ENCODE results near the gene OSM.

OSM gene

DNA sequence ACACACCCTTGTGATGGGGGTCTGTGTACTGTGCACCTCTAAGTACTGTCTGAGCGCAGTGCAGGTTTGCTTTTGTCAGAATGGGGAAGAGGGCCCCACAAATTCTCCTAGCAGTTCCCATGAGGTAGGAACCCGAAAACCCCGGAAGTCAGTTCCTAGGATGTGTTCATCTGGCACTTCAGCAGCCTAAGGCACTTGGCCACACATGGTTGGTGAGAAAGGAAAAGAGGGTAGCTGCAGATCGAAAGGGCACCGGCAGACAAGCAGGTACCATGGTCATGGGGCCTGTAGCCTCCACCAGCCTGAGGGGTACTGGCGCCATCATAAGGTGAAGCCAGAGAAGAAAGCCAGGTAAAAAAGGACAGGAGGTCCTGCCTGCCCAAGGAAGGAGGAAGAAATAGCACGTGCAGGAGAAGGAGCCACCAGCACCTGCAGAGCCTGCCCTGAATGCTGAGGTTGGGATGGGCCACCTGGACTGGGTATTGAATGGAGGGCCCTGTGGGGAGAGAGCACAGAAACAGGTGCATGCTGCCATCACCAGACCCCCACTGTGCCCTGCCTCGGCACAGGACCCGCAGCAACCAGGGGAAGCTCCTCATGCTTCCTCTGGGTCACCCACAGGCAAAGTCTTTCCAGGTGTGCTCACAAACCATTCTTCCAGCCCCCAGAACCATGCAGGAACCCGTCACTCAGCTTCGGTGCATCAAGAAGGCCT is 30.8 kb upstream of the OSM start:
- no peak for DNase-seq

DNA sequence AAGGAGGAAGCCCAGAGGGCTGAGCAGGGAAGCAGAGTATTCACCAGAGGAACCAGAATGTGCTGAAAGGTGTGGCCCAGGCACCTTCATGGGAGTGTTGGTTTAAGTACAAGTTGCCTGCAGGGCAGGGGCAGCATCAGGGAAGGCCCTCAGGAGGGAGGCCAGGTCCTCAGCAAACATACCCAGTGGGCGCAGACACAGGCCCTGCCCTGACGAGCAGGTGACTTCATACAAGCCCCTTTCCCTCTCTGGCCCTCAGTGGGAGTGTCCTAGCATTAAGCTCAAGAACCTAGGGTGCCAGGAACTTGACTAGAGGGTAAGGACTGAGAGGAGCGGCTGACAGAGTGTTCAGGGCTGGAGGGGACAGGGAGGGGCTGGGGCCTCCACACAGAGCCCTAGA is 30.2 kb upstream of the OSM start:
- DNase-seq, result no peak

DNA sequence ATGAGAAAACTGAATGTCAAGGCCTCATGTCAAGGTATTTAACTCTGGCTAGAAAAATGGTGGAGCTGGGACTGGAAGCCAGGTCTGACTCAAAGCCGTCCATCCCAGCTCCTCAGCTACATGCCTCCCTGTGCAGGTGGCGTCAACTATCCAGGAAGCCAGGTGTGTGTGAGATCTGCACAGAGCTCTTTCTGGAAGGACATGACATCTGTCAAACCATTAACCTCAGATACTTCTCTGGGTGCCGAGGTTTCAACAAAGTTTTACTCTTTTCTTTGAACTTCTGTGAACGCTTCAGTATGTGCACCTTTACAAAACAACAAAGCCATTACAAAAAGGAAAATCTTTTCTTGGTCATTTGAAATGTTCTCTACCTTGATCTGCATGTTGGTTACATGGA is 29.7 kb upstream of the OSM start:
- DNase-seq, result no peak

DNA sequence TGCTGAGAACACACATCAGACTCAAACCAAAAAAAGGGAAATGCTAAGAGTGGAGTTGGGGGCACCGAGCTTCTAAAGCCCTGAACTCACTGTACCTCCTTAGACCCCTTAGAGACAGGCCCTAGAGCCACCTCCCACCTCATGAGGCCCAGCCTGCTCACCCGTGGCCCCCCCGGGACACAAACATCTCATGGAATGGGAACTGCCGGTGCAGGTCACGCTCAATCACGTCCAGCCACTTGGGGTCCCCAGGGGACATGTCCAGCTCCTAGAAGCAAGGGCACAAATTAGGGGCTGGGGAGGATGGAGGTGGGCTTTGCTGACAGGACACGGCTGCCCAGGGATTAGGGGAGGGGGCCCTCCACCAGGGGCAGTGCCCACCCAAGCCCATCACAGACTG is 28.9 kb upstream of the OSM start:
- no peak for DNase-seq

DNA sequence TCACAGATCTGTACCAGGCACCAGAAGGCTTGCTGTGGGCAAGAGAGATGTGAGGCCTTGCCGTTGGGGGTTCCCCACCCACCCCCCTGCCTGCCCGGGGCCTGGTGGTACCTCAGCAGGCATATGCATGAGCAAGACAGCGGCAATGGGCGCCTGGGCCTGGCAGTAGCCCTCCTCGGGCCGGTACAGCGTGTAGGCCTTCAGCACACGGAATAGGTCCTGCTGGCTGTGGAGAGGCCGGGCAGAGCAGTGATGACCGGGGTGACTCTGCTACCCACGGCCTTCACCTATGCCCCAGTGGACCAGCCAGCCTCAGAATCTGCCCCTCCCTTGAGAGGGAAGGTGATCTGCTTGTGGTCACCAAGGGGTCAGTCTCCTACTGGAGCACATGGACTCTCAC is 28.2 kb upstream of the OSM start:
- no peak for DNase-seq

DNA sequence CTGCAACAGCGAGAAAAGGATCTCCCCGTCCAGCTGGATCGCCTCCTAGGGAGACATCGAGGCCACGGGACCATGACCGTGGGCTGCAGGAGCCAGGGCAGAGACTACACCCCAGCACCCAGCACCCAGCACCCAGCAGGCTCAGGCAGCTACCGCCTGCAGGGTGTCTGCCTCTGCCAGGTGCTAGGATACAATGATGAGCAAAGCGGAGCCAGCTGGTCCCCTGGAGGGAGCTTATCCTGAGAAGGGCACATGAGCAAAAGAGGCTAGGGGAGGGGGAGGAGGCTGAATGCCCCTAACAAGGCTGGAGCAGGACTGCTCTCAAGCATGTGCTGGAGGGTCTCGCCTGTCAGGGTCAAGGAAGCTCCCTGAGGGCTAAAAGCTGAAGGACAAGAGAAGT is 27.4 kb upstream of the OSM start:
- no peak for DNase-seq

- DNase-seq, result no peak
Observed at GRCh38 chr22:30293026-30293425, 26.4 kb upstream of the OSM start.

- no peak for DNase-seq
Observed at GRCh38 chr22:30292069-30292970, 25.7 kb upstream of the OSM start.

DNA sequence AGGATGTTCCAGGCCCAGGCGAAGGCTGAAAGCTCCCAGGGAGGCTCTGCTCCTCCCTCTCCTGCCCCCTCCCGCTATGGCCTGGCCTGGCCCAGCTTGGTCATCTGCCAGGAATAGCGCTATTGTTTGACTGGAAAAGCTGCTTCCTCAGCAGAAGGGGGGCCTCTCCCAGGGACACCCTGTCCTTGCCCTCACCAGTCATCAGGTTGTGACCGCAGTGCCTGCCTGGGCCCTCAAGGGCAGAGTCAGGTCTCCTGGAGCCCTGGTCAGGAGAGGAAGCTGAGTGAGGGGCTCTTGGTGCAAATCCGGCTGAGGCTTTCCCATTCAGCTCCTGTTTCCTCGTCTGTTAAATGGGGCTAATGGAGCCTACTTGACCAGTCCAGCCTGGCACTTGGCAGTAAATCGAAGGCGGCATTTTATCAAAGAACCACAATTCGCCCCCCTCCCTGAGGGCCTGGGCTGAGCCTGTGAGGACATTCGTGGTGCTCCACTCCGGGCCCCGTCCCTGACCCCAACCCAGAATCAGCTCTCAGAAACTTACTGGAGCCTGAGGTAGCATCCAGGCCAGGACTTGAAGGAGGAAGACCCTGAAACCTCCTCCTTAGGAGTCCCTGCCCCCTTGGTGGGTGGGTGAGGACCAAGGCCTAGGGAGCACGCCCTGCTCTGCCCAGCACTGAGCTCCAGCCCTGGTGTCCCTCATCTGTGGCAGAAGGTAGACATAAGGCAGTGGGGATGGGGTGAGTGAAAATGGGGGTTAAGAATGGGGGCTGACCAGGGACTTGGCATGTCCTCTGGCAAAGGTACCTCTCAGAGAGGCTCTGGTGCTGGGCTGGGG is 24.6 kb upstream of the OSM start:
- DNase-seq, result no peak

- no peak for DNase-seq
Observed at GRCh38 chr22:30290342-30291057, 23.8 kb upstream of the OSM start.

DNA sequence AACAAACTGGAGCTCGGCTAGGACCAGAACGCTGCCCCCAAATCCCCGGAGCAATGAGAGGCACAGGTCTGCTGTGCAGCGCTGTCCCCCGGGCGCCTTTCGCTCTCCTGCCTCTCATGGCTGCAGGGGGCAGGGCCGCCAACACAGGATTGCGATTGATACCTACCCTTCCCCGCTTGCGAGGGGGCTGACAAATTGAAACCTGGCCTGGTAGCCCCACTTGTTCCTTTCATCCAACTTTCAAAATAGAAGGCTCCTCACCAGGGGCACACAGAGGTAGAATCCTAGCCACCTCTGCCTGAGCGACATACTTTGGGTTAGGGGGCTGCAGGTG is 23.3 kb upstream of the OSM start:
- DNase-seq, result no peak

GRCh38 chr22:30289141-30289979 is 22.7 kb upstream of the OSM start, which contains the start of gene CASTOR1:
Gene CASTOR1, minus strand, starts transcription at chr22:30289505. Its CDS starts 8 bp downstream, at chr22:30289497.
- peak; percentile 52 to 84 for DNase-seq

GRCh38 chr22:30288419-30289140 is 21.9 kb upstream of the OSM start:
- no peak for DNase-seq

DNA sequence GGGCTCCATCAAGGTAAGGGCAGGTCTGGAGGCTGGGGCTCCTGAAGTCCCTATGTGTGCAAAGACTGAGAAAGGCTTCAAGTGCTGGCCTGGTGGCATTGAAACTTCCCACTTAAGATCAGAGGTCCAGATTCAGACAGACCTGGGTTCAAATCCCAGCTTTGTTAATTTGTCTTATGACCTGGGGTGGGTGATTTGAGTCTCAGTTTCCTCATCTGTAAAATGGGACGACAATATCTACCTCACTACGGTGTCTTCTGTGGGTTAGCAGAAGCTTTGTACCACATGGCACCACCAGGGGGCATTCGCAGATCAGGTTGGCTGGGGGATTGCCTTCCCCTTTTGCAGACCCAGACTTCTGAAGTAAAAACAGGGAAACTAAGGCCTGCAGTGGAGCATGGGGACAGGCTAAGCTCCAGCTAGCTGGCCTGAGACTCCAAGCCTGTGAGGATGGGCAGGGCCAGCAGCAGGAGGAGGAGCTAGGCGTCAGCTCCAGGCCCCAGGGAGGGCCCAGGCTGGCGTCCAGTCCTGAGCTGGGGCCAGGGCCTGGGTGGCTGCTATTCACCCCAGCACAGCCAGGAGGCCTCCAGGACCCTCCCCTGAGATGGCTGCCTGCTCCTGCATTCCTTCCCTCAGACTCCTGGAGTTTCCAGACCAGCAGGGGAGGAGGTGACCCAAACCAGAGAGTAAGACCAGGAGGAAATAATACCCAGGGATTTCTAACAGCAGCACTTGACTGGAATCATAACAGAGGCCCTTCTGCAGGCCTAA is 21.2 kb upstream of the OSM start:
- DNase-seq, result peak; percentile 14 to 22

DNA sequence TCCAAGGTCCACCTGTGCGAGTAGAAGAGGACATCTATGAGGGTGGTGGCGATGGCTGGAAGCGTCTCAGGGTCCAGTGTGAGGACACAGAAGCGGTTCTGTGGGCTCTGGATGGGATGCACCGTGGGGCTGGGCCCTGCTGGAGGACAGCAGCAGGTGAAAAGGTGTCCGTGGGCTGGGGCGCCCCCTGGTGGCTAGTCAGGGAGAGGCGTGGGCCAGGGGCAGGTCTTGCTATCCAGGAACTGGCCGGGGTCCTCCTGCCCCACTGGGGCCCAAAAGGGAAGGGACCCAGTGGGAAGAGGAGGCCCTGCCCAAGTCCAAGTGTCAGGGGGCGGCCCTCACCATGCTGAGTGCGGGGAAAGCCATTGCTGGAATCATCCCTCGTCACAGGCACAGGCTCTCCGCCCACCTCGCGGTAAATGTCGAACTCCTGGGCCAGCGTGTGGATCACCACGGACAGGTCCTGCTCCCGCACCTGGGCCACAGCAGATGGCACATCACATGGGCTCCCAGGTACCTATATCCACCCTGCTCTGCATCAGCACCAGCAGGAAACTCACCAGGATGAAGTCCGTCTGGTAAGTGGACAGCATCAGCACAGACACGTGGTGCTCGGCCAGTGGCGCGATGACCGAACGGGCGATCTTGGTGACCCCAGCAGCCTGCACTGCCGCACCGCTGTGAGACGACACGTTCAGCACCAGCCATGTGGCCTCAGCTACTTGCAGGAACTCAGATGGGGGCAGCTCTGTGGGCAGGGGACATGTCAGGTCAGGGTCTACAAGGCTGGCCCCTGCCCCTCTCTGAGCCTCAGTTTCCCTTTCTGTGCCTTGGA is 20.4 kb upstream of the OSM start:
- DNase-seq, result no peak

- no peak for DNase-seq
Observed at GRCh38 chr22:30286331-30286730, 19.7 kb upstream of the OSM start.

GRCh38 chr22:30285846-30286200 is 19.2 kb upstream of the OSM start:
- no peak for DNase-seq

DNA sequence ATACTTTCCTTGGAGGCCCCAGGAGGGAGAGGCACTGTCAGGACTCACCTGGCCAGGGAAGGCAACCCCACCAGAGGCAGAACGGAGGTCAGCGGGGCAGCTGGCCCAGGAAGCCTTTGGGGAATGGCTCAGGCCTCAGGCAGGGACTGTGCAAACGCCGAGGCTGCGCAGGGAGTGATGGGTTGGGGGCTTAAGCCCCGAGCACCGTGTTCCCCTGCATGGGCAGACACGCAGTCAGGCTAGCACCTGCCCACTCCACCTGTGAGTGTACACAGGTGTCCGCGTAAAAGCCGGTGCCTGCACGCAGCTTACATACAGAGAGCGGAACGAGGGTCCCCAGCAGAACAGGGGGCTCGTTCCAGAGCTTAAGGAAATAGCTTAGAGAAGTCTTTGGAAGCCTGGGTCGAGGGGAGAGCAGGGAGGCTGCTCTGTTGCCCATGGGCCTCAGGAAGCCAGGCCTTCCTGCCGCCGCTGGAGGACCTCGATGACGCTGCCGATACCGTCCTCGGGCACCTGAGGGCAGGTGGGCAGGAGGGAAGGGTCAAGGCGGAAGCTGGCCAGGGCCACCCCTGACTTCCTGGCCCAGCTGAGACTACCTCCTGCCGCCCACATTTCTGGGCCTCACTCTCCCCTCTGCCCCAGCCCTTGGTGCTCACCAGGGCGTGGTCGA is 18.7 kb upstream of the OSM start:
- DNase-seq, result no peak

DNA sequence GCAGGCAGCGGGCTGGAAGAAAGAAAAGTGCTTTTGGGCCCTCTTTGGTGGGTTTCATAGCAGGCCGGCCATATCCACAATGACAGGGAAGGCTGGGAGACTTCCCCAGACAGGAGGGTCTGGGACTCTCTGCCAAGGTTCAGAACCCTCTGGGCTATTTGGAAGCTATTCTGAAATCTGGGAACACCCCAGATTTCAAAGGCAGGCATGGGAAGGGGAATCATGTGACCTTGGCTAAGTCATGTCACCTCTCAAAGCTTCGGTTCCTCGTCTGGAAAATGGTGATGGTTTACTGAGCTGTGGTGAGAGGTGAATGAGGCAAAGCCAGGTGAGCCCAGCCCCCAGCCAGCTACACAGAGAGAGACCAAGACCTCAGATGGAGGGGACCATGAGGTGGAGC is 18.0 kb upstream of the OSM start:
- DNase-seq, result no peak

All from NCI-H187 (cell line).